HG03432 (cell line): ENCODE measurements around the gene PLCL2.
"Not testable (repeated sequence)": the region's sequence is repeated elsewhere in the genome, so short reads cannot be mapped to it uniquely, and the experiment has no call there.

ENCODE experiments used
- ATAC-seq: cut with Tn5 transposase; IDR thresholded peaks from one replicate; pipeline ENCODE4 v1.9.1; 2021; ENCODE audit warnings: mild to moderate bottlenecking, moderate library complexity; ENCODE audit not compliant: unreplicated experiment

PLCL2 gene

DNA sequence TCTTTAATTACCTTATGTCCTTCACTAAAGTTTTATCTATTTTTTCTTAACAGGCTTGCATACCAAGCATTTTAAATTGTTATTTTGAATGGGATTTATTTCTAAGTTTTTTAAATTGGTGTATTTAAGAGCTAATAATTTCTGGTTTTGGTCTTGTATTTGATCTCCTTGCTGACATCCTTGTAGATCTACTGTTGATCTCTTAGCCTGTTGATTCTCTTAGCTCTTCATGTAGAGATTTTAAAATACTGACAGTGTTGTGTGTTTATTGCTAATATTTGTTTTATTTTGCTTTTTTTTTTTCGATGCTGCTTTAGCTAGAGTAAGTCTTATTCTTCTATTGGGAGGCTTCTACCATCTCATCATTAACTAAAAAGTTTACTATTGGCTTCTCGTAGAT, 65.5 kb downstream of the PLCL2 start:
- no peak for ATAC-seq

DNA sequence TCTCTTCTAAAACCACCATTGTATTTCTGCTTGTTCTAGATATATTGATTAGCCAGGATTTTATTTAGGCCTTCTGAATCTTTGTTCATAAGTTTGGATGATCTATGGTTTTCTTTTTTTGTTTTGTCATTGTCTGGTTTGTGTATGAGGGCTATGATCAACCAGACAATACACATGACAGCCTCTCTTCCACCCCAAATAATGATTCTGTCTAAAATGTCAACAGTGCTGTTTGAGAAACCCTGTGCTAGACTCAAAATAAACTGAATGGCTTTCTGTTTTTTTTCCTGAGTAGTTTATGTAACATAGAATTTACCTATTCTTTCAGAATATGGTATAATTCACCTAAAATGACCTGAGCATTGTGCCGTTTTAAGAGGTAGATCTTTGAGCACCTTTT, 66.1 kb downstream of the PLCL2 start:
- ATAC-seq: no peak

GRCh38 chr3:16957852-16958251, 73.1 kb downstream of the PLCL2 start:
- ATAC-seq: not testable (repeated sequence)

DNA sequence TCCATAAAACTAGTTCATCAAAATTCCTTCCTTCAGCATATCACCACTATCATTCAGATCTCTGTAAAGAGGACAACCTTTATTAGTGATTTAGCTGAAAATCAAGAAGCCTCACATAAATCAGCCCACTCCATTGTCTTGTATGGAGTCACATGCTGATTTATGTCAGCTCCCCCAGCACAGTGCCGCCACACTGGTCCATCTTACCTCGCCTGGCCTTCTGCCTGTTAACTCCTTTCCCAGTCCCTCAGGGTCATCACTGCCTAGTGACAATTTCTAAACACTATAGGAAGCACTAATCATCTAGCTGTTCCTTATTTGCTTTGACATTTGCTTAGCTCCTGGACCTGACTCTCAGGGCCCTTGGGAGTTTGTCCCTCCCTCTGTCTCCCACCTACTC, 75.4 kb downstream of the PLCL2 start:
- ATAC-seq: no peak

DNA sequence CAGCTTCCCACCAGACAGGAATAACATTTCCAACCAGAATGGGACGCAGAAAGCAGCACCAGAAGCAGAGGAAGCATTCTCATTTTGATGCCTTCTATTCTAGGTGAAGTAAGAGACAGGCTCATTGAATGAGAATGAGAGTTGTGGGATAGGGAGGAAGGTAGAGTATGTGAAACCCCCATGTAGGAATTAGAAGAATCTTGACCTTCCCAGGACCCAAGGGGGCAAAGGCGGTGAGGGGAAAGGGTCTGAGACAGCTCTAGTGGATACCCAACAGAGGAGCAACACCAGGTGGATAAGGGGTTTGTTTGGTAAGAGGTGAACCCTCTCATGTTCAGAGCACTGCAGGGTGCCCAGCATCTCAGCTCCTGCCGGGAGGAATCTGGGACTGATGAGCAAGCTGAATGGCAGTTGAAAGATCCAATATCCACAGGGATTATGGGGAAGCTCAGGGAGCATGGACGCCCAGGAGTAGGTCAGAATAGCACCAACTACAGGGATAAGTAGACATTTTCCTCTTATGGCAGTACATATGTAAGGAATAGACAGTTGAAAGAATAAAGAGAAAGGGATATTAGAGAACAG, 77.0 kb downstream of the PLCL2 start:
- ATAC-seq: no peak

GRCh38 chr3:16975083-16975482, 90.3 kb downstream of the PLCL2 start:
- ATAC-seq: no peak

DNA sequence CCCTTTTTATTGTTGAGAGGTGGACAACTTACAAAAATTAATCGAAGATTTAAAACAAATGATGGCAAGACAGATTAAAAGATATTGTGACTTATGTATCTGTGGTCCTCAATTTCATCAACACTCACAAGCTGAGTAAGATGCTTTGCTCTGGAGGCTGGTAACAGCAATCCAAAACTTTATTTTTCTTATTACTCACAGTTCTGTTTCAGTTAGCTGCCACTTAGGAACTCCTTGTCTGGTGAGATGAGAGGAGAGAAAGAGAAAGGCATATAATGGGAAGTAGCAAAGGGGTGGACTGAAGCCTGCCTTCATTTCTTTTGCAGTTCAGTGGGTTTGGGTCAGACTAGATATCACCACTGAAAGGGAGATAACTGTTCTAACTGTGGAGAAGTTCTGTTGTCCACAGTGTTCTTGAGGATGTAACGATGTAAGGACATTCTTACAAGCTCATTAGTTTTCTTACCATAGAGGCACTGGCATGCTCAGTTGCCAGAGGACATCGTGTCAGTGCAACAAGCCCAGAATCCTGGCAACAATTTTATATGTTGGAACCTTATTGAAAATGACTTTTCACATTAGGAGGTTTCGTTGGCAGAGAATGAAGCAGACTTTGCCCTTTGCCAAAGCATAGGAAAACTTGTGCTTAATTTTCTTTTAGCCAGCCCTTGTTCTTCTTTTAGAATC, 93.6 kb downstream of the PLCL2 start:
- ATAC-seq: no peak

GRCh38 chr3:16978921-16979271, 94.1 kb downstream of the PLCL2 start:
- no peak for ATAC-seq

- ATAC-seq: not testable (repeated sequence)
These were observed 95.2 kb downstream of the PLCL2 start for GRCh38 chr3:16979769-16980515.

DNA sequence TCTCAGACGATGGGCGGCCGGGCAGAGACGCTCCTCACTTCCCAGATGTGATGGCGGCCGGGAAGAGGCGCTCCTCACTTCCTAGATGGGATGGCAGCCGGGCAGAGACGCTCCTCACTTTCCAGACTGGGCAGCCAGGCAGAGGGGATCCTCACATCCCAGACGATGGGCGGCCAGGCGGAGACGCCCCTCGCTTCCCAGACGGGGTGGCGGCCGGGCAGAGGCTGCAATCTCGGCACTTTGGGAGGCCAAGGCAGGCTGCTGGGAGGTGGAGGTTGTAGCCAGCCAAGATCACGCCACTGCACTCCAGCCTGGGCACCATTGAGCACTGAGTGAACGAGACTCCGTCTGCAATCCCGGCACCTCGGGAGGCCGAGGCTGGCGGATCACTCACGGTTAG, 95.8 kb downstream of the PLCL2 start:
- ATAC-seq: not testable (repeated sequence)

DNA sequence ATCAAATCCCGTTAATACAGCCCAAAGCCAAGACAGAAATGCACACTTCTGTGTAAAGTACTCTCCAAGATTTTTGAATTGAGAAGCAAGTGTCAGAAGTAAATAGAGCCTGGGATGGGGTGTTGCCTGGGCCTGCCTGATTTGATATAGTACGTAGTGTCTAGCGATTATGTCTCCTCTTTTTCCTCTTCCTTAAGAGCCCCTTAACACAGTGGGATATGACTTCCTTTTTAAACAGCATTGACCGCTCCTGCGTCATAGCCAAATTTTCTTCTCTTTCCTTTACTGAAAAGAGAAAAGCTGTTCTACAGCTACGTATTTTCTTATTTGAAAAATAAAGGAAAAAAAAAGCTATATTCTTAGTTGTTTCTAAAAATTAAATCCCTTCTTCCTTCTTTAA, 97.7 kb downstream of the PLCL2 start:
- no peak for ATAC-seq

DNA sequence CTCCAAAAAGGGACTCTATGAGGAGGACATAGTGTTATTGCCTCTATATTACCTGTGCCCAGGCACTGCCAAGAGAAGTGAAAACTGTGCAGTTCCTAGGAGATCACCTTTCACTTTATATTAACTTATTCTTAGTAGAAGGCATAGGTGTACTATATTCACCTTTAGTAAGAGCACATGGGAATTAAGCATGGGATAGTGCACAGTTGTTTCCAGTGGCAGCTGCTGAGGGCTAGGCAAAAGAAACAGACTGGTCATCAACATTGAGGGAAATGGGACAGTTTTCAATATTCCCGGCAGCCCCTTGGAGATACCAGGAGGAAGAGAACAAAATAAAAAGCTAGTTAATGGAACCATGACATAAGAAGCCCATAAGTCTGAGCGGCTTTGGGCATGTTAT, 100.9 kb downstream of the PLCL2 start:
- no peak for ATAC-seq

GRCh38 chr3:16987141-16987540, 102.4 kb downstream of the PLCL2 start:
- no peak for ATAC-seq

- ATAC-seq: no peak
These were observed 105.4 kb downstream of the PLCL2 start for GRCh38 chr3:16990163-16990562.

DNA sequence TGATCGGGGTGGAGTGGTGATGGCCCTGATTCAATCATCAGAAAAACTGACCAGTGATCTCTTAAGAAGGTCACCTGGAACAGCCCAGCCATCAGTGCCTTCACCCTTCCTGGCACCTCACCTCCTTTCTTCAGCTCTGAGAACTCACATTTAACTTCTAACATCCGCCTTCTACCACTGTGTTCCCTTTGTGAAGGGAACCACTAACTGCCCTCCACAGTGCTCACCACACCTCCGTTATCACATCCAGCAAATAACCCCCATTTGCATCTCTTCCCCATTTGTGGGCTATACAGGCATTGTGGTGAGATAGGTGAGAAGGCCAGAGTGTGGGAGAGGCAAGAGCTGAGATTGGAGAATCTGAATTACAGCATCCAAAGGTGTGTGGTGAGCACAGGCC, 107.4 kb downstream of the PLCL2 start:
- ATAC-seq: no peak

DNA sequence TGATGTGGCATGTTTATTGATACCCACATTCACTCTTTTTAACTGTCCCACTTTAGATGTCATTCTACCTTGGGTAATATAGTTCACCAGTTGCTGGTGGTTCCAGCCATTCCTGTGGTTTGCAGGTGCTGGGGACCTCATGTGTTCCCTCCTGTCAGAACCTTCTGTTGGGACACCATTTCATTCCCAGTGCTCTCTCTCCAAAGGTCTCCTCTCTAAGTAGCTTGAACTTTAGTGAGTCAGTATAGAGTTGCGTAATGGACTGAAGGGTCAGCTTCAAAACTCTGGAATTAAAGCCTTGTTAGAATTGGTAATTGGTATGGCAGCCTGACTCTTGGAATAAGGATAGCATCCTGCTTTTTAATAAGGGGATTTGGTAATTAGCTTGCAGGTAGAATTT, 108.5 kb downstream of the PLCL2 start:
- ATAC-seq: no peak

DNA sequence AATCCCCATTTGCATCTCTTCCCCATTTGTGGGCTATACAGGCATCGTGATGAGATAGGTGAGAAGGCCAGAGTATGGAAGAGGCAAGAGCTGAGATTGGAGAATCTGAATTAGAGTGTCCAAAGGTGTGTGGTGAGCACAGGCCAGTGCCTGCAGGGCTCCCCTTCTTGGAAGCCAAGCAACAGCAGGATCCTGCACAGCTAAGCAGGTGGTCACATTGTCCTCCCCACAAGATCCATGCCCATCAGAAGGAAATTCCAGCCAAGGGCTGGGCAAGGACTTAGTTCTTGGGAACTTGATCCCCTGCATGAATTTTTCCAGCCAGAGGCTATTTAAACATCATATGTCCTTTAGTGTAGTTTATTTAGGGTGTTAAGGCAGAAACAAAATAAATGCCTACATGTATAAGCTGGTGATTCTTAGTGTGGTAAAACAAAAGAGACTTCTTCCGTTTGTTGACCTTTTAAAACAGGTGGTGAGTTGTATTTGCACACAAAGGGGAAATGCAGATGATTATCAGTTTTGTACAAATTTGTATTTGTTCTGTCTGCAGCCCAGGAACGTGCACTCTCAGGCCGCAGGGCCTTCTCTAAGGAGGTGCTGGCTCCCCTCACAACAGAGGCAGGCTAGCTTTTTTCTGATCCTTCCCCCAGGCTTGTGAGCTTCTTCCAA, 110.2 kb downstream of the PLCL2 start:
- no peak for ATAC-seq

- no peak for ATAC-seq
These were observed 110.8 kb downstream of the PLCL2 start for GRCh38 chr3:16995601-16996000.

DNA sequence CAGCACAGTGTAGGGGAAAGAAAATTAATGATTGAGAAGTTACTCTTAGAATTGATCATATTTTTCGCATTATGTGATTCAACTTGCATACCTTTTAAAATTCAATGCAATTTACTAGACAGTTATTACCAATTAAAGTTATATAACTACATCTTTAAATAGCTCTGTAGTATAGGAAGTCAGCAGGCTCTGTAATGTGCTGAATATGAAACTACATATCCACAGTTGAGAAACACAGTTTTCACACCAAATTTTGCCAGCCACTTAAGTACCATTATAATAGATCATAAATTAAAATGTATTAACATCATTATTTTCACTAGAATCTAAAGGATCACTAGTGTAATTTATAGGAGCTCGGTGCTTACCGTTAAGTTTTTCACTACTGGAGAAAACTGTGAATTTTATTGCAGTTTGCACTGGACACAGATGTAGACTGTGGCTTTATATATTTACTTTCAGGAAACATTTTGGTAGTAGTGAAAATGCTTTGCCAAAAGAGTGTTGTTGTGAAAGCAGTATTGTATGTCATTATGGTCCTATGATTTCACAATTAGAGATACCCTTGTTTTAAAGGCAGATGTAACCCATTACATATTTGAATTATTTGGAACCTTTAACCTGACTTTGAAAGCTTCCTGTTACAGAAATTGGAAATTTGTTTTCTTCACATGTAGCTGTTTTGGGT, 113.6 kb downstream of the PLCL2 start:
- no peak for ATAC-seq

- ATAC-seq: no peak
These were observed 114.4 kb downstream of the PLCL2 start for GRCh38 chr3:16999161-16999560.

- no peak for ATAC-seq
These were observed 115.1 kb downstream of the PLCL2 start for GRCh38 chr3:16999871-17000270.
